Activated CD4-positive, alpha-beta memory T cell treated with anti-CD3 and anti-CD28 coated beads, Interleukin-2, amount 10 ng/mL, durations not matched to agents 7 days and 5 days (primary cell): ENCODE results near the gene ZNF625. TPM values are rescaled to one million over a fixed set of nuclear protein-coding genes. Genes with fewer than 3 reads are reported as not detected.
"Not testable (repeated sequence)": the region's sequence is repeated elsewhere in the genome, so short reads cannot be mapped to it uniquely, and the experiment has no call there.

Experiments
- CTCF ChIA-PET: fragments of 350-600 bp; sonication (Branson Sonifier 250); formaldehyde crosslinking; loops from one replicate; lab custom pipeline; 2021; ENCODE audit warnings: antibody characterized with exemption, inconsistent platforms; lab: Charles Lee
- POLR2A ChIA-PET: fragments of 350-600 bp; sonication (Branson Sonifier 250); formaldehyde crosslinking; loops from one replicate; lab custom pipeline; 2021; ENCODE audit warnings: antibody characterized with exemption; lab: Charles Lee
- DNase-seq: peaks from one replicate; pipeline ENCODE4 v3.0.0-alpha.2; 2020
- H3K27ac Mint-ChIP-seq: one replicate; pipeline ENCODE4 v1.8.0; 2021; ENCODE audit warnings: mild to moderate bottlenecking, mixed read lengths
- H3K27me3 Mint-ChIP-seq: one replicate; pipeline ENCODE4 v1.8.0; 2021; ENCODE audit warnings: mixed read lengths
- H3K36me3 Mint-ChIP-seq: one replicate; pipeline ENCODE4 v1.8.0; 2021; ENCODE audit warnings: low read depth, mixed read lengths
- H3K4me1 Mint-ChIP-seq: one replicate; pipeline ENCODE4 v1.8.0; 2021; ENCODE audit warnings: mixed read lengths
- H3K4me3 Mint-ChIP-seq: one replicate; pipeline ENCODE4 v1.8.0; 2021; ENCODE audit warnings: mild to moderate bottlenecking, mixed read lengths
- H3K9me3 Mint-ChIP-seq: one replicate; pipeline ENCODE4 v1.8.0; 2021; ENCODE audit warnings: mixed read lengths
- total RNA-seq, 2 experiments: library from RNA; stranded (reverse); gene quantifications; one replicate each; pipeline ENCODE4 v1.2.3, GENCODE V29; 2021

The ZNF625 gene
- total RNA-seq, 2 experiments from 2014 or later, result 2.7 to 3.8 TPM

- H3K4me3 Mint-ChIP-seq, result no peak overlapping the region
- no peaks in the 10 kb centered on the region for H3K27me3 Mint-ChIP-seq
- peaks cover 31% of the 10 kb centered on the region for H3K9me3 Mint-ChIP-seq
- CTCF ChIA-PET, result no interaction called here
- no peak for DNase-seq
- H3K36me3 Mint-ChIP-seq, result peaks cover 13% of the 10 kb centered on the region
- H3K4me1 Mint-ChIP-seq, result no peaks in the 10 kb centered on the region
- no peak overlapping the region for H3K27ac Mint-ChIP-seq
- POLR2A ChIA-PET, result no interaction called here
These were observed 39.1 kb downstream of the ZNF625 start for GRCh38 chr19:12117201-12117970.

- Mint-ChIP-seq H3K27me3 (no peaks in the 10 kb centered on the region), H3K27ac (no peak overlapping the region), H3K4me1 (no peaks in the 10 kb centered on the region), H3K4me3 (no peak overlapping the region), H3K9me3 (peaks cover 49% of the 10 kb centered on the region), H3K36me3 (peaks cover 38% of the 10 kb centered on the region)
- CTCF ChIA-PET, result no interaction called here
- POLR2A ChIA-PET, result no interaction called here
- DNase-seq, result no peak
These were observed 43.4 kb downstream of the ZNF625 start for GRCh38 chr19:12113121-12113520.

- POLR2A ChIA-PET, result no interaction called here
- CTCF ChIA-PET, result no interaction called here
- Mint-ChIP-seq H3K27ac (no peak overlapping the region), H3K36me3 (peaks cover 38% of the 10 kb centered on the region), H3K9me3 (peaks cover 49% of the 10 kb centered on the region), H3K27me3 (no peaks in the 10 kb centered on the region), H3K4me3 (no peak overlapping the region), H3K4me1 (no peaks in the 10 kb centered on the region)
- DNase-seq, result no peak
These were observed 43.8 kb downstream of the ZNF625 start for GRCh38 chr19:12112701-12113100.

- Mint-ChIP-seq H3K4me3 (no peak overlapping the region), H3K36me3 (peaks cover 38% of the 10 kb centered on the region), H3K9me3 (peaks cover 49% of the 10 kb centered on the region), H3K27ac (no peak overlapping the region), H3K27me3 (no peaks in the 10 kb centered on the region), H3K4me1 (no peaks in the 10 kb centered on the region)
- ChIA-PET CTCF (no interaction called here), POLR2A (no interaction called here)
- no peak for DNase-seq
These were observed 44.4 kb downstream of the ZNF625 start for GRCh38 chr19:12111943-12112637.

- CTCF ChIA-PET, result no interaction called here
- H3K9me3 Mint-ChIP-seq, result peaks cover 44% of the 10 kb centered on the region
- no peaks in the 10 kb centered on the region for H3K27me3 Mint-ChIP-seq
- no peak overlapping the region for H3K27ac Mint-ChIP-seq
- H3K36me3 Mint-ChIP-seq, result peaks cover 38% of the 10 kb centered on the region
- DNase-seq, result no peak
- POLR2A ChIA-PET, result no interaction called here
- H3K4me1 Mint-ChIP-seq, result no peaks in the 10 kb centered on the region
- H3K4me3 Mint-ChIP-seq, result no peak overlapping the region
These were observed 45.4 kb downstream of the ZNF625 start for GRCh38 chr19:12111176-12111575.

- H3K4me1 Mint-ChIP-seq, H3K27ac Mint-ChIP-seq, POLR2A ChIA-PET, H3K36me3 Mint-ChIP-seq, CTCF ChIA-PET, H3K27me3 Mint-ChIP-seq, DNase-seq, H3K4me3 Mint-ChIP-seq: not testable (repeated sequence)
- H3K9me3 Mint-ChIP-seq, result peaks cover 43% of the 10 kb centered on the region
These were observed 52.6 kb downstream of the ZNF625 start for GRCh38 chr19:12103909-12104308.

GRCh38 chr19:12098040-12098439, 58.5 kb downstream of the ZNF625 start:
- H3K9me3 Mint-ChIP-seq, result peaks cover 53% of the 10 kb centered on the region

GRCh38 chr19:12095111-12095790, 61.3 kb downstream of the ZNF625 start:
- Mint-ChIP-seq H3K4me1 (peaks cover 12% of the 10 kb centered on the region), H3K27me3 (peaks cover 1% of the 10 kb centered on the region), H3K27ac (no peak overlapping the region), H3K36me3 (peaks cover 13% of the 10 kb centered on the region), H3K4me3 (no peak overlapping the region), H3K9me3 (peaks cover 31% of the 10 kb centered on the region)
- ChIA-PET POLR2A (no interaction called here), CTCF (no interaction called here)
- no peak for DNase-seq

More at GRCh38 chr19:12098040-12098439, 58.5 kb downstream of the ZNF625 start:
- peaks cover 1% of the 10 kb centered on the region for H3K27me3 Mint-ChIP-seq
- no peak overlapping the region for H3K27ac Mint-ChIP-seq
- H3K4me3 Mint-ChIP-seq, result no peak overlapping the region
- H3K36me3 Mint-ChIP-seq, result peaks cover 13% of the 10 kb centered on the region
- peaks cover 7% of the 10 kb centered on the region for H3K4me1 Mint-ChIP-seq
- ChIA-PET POLR2A (no interaction called here), CTCF (no interaction called here)
- DNase-seq, result no peak

Other genes with a start within 250 kb of the ZNF625 start
- 10 to 100 TPM; 19.1 to 20.4 TPM for gene ZNF700, start 231.6 kb downstream of the ZNF625 start, total RNA-seq
- 1 to 10 TPM; 1.4 to 2.2 TPM for gene ZNF763, start 191.7 kb downstream of the ZNF625 start, total RNA-seq
- under 1 TPM in 1 of 2 experiments, not detected in 1; 0.25 TPM for gene ZNF433, start 121.1 kb downstream of the ZNF625 start, total RNA-seq
- under 1 TPM; 0.15 to 0.28 TPM for gene ZNF878, start 103.8 kb downstream of the ZNF625 start, total RNA-seq
- gene ZNF844, start 92.0 kb downstream of the ZNF625 start, total RNA-seq, result 1 to 10 TPM; 1.4 to 1.6 TPM
- gene ZNF20, start 16.4 kb downstream of the ZNF625 start, total RNA-seq, result 1 to 10 TPM; 5.3 to 5.8 TPM
- gene ZNF136, start 6.4 kb upstream of the ZNF625 start, total RNA-seq, result 10 to 100 TPM; 11.0 TPM
- 10 to 100 TPM; 14.9 to 16.2 TPM for gene ZNF44, start 138.1 kb upstream of the ZNF625 start, total RNA-seq
- gene ZNF563, start 176.9 kb upstream of the ZNF625 start, total RNA-seq, result 1 to 10 TPM; 4.0 to 4.5 TPM
- gene ZNF442, start 208.9 kb upstream of the ZNF625 start, total RNA-seq, result under 1 TPM; 0.75 to 0.86 TPM
- gene ZNF799, start 244.5 kb upstream of the ZNF625 start, total RNA-seq, result 1 to 10 TPM; 4.7 TPM